Measurements from ENCODE around the gene CD81. TPM values are rescaled to one million over a fixed set of nuclear protein-coding genes. Genes with fewer than 3 reads are reported as not detected.

CD81 gene
- total RNA-seq, 1 experiment from 2014 or later, result 194 TPM

- peaks cover 6% of the 10 kb centered on the region for H3K4me1 ChIP-seq (ENCODE audit: insufficient read depth, low read length, poor library complexity, severe bottlenecking)
- H3K27me3 ChIP-seq (replicated peaks; ENCODE audit: insufficient read depth, low read depth, low read length, poor library complexity), result no peaks in the 10 kb centered on the region
- CTCF ChIA-PET, result interaction anchor here (0.6 kb wide), 1 partner anchor 22 kb away, joined by 7 read pairs; the partner anchor contains the start of gene TSSC4
- intact Hi-C loops (cut with micrococcal nuclease; ENCODE audit: unreplicated experiment), result loop anchor here (1.0 kb wide), 1 partner anchor 22 kb away; the partner anchor contains the start of gene TSSC4
- POLR2A ChIA-PET (ENCODE audit: low non-redundant PET), result no interaction called here
- peak overlapping the region; percentile 91 for H3K4me3 ChIP-seq (ENCODE audit: low read depth, low read length, poor library complexity, severe bottlenecking)
- H3K36me3 ChIP-seq (ENCODE audit: insufficient read depth, low read length, poor library complexity, severe bottlenecking), result no peaks in the 10 kb centered on the region
- H3K27ac ChIP-seq (ENCODE audit: low read depth, low read length, poor library complexity, severe bottlenecking), result peak overlapping the region; percentile 90
- DNase-seq (ENCODE audit: low spot score), result peak; percentile 20
- BruUV-seq (replicated peaks), result no TSS peak
- TF ChIP-seq, protein P1, sequence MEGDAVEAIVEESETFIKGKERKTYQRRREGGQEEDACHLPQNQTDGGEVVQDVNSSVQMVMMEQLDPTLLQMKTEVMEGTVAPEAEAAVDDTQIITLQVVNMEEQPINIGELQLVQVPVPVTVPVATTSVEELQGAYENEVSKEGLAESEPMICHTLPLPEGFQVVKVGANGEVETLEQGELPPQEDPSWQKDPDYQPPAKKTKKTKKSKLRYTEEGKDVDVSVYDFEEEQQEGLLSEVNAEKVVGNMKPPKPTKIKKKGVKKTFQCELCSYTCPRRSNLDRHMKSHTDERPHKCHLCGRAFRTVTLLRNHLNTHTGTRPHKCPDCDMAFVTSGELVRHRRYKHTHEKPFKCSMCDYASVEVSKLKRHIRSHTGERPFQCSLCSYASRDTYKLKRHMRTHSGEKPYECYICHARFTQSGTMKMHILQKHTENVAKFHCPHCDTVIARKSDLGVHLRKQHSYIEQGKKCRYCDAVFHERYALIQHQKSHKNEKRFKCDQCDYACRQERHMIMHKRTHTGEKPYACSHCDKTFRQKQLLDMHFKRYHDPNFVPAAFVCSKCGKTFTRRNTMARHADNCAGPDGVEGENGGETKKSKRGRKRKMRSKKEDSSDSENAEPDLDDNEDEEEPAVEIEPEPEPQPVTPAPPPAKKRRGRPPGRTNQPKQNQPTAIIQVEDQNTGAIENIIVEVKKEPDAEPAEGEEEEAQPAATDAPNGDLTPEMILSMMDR (conservative IDR thresholded peaks at IDR 0.05; ENCODE audit: low read depth, low read length), result no peak
- no peak for TF ChIP-seq EZH2 (IDR thresholded peaks at IDR 0.05; ENCODE audit: borderline replicate concordance, low read depth, low read length, poor library complexity, severe bottlenecking)
- no peaks in the 10 kb centered on the region for H3K9me3 ChIP-seq (ENCODE audit: low read depth, low read length, poor library complexity, severe bottlenecking)
Observed at GRCh38 chr11:2378527-2379210, 1.6 kb downstream of the CD81 start.

DNA sequence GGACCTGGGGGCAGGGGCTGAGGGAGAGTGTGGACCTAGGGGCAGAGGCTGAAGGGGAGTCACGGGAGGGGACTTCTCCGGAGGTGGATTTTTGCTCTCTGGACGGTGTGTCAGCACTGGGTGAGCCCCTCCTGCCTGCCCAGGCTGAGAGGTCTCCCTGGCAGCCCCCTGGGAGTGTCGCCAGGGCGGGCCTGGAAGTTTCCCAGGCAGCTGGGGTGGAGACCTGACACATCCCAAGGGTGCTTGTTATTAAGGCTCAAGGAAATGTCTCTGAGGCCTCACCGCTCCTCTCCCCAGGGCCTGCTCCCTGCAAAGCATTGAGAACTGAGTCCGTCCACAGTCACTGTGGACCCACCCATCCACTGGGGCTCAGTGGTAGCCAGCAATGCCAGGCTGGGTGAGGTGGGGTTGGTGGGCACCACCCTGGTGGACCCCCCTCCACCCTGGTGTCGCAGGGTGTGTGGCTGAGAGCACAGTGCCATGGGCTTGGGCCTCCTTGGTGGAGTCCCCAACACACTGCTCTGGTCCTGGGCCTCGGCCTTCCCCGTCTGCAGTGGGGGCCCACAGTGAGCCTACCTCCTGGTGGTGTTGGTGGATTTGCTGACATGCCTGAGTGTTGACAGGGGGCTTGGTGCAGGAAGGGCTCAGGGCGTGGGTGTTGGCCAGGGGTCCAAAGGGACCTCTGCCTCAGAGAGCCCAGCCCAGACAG, 2.5 kb downstream of the CD81 start:
- CTCF ChIA-PET, result no interaction called here
- BruUV-seq (replicated peaks), result no TSS peak
- intact Hi-C loops (cut with micrococcal nuclease; ENCODE audit: unreplicated experiment), result no loop called here

GRCh38 chr11:2380396-2380795, 3.3 kb downstream of the CD81 start:
- ChIA-PET POLR2A (ENCODE audit: low non-redundant PET) (no interaction called here), CTCF (no interaction called here)
- no peak overlapping the region for H3K27ac ChIP-seq (ENCODE audit: low read depth, low read length, poor library complexity, severe bottlenecking)
- intact Hi-C loops (cut with micrococcal nuclease; ENCODE audit: unreplicated experiment), result no loop called here
- no peak for DNase-seq (ENCODE audit: low spot score)
- no peak for TF ChIP-seq EZH2 (IDR thresholded peaks at IDR 0.05; ENCODE audit: borderline replicate concordance, low read depth, low read length, poor library complexity, severe bottlenecking)
- TF ChIP-seq, protein P1 (conservative IDR thresholded peaks at IDR 0.05; ENCODE audit: low read depth, low read length), result no peak
- H3K4me1 ChIP-seq (ENCODE audit: insufficient read depth, low read length, poor library complexity, severe bottlenecking), result peaks cover 6% of the 10 kb centered on the region
- BruUV-seq (replicated peaks), result no TSS peak
- H3K9me3 ChIP-seq (ENCODE audit: low read depth, low read length, poor library complexity, severe bottlenecking), result no peaks in the 10 kb centered on the region
- no peak overlapping the region for H3K4me3 ChIP-seq (ENCODE audit: low read depth, low read length, poor library complexity, severe bottlenecking)
- H3K36me3 ChIP-seq (ENCODE audit: insufficient read depth, low read length, poor library complexity, severe bottlenecking), result no peaks in the 10 kb centered on the region
- no peaks in the 10 kb centered on the region for H3K27me3 ChIP-seq (replicated peaks; ENCODE audit: insufficient read depth, low read depth, low read length, poor library complexity)

More for the DNA sequence above, 2.5 kb downstream of the CD81 start:
- Histone ChIP-seq H3K9me3 (ENCODE audit: low read depth, low read length, poor library complexity, severe bottlenecking) (no peaks in the 10 kb centered on the region), H3K36me3 (ENCODE audit: insufficient read depth, low read length, poor library complexity, severe bottlenecking) (no peaks in the 10 kb centered on the region), H3K27me3 (replicated peaks; ENCODE audit: insufficient read depth, low read depth, low read length, poor library complexity) (no peaks in the 10 kb centered on the region), H3K4me1 (ENCODE audit: insufficient read depth, low read length, poor library complexity, severe bottlenecking) (peaks cover 6% of the 10 kb centered on the region), H3K4me3 (ENCODE audit: low read depth, low read length, poor library complexity, severe bottlenecking) (no peak overlapping the region), H3K27ac (ENCODE audit: low read depth, low read length, poor library complexity, severe bottlenecking) (no peak overlapping the region)
- TF ChIP-seq EZH2 (IDR thresholded peaks at IDR 0.05; ENCODE audit: borderline replicate concordance, low read depth, low read length, poor library complexity, severe bottlenecking), result no peak
- TF ChIP-seq, protein P1 (conservative IDR thresholded peaks at IDR 0.05; ENCODE audit: low read depth, low read length), result no peak
- POLR2A ChIA-PET (ENCODE audit: low non-redundant PET), result no interaction called here
- DNase-seq (ENCODE audit: low spot score), result no peak

Measured in A673 (cell line).